Loucy (cell line): Measurements from ENCODE around the gene PHTF1.

Experiments
- EZH2phosphoT487 ChIP-seq: fragments of 200-600 bp; IDR thresholded peaks from 2 replicates; pipeline ENCODE4 v1.6.1; 2018; ENCODE audit warnings: antibody characterized with exemption, mild to moderate bottlenecking, moderate library complexity, borderline replicate concordance
- TF ChIP-seq, protein P1 (sequence below): fragments of 200-600 bp; sonication (generic); conservative IDR thresholded peaks from 2 replicates; pipeline ENCODE4 v1.5.1; 2014; ENCODE audit warnings: mild to moderate bottlenecking, antibody characterized with exemption, low read length

DNA sequence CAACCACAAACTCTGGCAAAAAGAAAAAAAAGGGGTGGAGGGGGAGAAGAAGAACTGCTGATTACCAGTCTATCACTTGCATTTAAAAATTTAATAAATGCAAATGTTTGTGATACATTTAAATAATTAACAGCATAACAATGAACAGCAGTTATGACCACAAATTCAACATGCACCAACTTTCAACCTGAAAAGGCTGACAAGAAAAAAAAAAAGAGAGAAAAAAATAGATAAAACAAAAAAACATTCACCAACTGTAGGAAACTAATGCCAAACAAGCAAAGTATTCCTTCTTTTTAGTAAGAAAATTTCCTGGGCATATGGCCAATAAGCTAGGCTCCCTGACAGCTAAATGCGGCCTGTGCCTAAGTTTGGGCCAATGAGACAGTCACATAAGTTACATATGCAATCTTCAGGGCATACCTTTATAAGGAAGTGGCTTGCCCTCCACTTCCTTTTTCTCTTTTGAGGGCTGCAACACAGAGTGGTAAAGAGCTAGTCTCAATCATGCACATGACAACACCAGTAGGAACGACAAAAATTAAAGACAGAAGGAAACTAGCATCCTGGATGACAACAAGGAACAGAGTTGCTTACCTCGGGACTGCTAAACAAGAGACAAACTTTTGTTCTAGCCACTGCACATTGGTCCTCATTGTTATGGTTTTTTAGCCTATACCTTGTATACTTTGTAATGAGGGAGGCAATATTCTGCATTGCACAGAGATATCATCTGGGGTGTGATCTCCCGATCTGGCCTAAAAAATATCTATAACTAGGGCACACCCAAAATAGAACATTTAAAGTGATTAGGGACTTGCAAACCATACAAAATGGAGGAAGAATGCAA, 24.2 kb upstream of the PHTF1 start:
- TF ChIP-seq, protein P1, sequence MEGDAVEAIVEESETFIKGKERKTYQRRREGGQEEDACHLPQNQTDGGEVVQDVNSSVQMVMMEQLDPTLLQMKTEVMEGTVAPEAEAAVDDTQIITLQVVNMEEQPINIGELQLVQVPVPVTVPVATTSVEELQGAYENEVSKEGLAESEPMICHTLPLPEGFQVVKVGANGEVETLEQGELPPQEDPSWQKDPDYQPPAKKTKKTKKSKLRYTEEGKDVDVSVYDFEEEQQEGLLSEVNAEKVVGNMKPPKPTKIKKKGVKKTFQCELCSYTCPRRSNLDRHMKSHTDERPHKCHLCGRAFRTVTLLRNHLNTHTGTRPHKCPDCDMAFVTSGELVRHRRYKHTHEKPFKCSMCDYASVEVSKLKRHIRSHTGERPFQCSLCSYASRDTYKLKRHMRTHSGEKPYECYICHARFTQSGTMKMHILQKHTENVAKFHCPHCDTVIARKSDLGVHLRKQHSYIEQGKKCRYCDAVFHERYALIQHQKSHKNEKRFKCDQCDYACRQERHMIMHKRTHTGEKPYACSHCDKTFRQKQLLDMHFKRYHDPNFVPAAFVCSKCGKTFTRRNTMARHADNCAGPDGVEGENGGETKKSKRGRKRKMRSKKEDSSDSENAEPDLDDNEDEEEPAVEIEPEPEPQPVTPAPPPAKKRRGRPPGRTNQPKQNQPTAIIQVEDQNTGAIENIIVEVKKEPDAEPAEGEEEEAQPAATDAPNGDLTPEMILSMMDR, result no peak
- TF ChIP-seq EZH2phosphoT487, result no peak
